ENCODE data around the gene MSANTD3.
"Not testable (repeated sequence)": the region's sequence is repeated elsewhere in the genome, so short reads cannot be mapped to it uniquely, and the experiment has no call there.

Gene MSANTD3

DNA sequence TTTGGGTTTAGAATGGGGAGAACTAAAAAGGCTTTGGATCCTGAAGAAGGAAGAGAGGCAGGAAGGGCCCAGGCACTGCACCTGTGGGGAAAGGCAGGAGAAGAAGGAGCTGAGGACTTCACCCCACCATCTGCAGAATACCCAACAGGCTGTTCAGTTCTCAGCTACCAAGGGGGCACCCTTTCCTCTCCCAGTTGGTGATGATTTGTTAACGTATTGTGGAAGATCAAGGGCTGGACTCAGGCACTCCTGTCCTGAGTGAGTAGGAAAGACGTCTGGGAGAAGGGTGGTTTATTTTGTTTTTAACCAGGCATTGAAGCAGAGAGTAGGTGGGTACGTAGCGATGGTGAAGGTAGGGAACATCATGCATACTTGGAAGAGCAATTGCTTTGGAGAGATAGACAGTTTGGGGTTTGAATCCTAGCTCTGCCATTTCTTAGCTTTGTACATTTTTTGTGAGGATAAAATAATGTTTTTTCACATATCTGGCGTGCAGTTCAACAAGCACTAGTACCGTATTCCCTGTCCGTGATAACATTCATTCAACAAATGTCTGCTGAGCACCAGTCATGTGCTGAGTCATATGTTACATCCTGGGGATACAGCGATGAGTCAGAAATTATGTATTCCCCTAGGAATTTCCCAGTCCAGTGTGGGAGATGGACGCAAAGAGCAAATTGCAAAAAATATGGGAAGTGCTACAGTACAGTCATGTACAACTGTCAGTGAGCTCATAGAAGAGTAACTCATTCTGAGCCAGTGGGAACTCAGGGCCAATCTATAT, 2.1 kb downstream of the MSANTD3 start:
- no peak for DNase-seq (ENCODE audit: low read depth in 2 of 3, low spot score in 2 of 3)

- no peak for DNase-seq (ENCODE audit: low read depth in 2 of 3, low spot score in 2 of 3)
Observed at GRCh38 chr9:100430286-100430940, 3.5 kb downstream of the MSANTD3 start.

DNA sequence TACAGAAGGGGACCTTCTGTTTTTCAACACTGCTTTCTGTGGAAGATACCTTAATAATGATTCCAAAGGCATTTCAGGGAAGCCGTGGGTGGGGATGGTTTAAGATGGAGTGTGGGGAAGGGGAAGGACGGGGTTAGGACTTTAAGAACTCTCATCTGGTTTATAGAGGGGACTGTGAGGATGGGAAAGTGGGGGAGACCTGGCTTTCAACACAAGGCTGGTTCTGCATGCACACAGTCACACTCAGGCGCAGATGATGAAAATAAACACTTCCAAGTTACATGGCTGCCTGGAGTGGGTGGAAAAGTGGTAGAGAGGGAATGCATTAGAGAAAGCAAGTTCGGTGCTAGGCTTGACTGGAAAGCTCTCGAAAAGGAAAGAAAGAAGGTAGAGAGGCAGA, 4.9 kb downstream of the MSANTD3 start:
- DNase-seq (ENCODE audit: low read depth in 2 of 3, low spot score in 2 of 3), result no peak

- DNase-seq (ENCODE audit: low read depth in 2 of 3, low spot score in 2 of 3), result no peak
Observed at GRCh38 chr9:100432736-100433135, 5.8 kb downstream of the MSANTD3 start.

- DNase-seq (ENCODE audit: low read depth in 2 of 3, low spot score in 2 of 3), result no peak
Observed at GRCh38 chr9:100436571-100436970, 9.6 kb downstream of the MSANTD3 start.

DNA sequence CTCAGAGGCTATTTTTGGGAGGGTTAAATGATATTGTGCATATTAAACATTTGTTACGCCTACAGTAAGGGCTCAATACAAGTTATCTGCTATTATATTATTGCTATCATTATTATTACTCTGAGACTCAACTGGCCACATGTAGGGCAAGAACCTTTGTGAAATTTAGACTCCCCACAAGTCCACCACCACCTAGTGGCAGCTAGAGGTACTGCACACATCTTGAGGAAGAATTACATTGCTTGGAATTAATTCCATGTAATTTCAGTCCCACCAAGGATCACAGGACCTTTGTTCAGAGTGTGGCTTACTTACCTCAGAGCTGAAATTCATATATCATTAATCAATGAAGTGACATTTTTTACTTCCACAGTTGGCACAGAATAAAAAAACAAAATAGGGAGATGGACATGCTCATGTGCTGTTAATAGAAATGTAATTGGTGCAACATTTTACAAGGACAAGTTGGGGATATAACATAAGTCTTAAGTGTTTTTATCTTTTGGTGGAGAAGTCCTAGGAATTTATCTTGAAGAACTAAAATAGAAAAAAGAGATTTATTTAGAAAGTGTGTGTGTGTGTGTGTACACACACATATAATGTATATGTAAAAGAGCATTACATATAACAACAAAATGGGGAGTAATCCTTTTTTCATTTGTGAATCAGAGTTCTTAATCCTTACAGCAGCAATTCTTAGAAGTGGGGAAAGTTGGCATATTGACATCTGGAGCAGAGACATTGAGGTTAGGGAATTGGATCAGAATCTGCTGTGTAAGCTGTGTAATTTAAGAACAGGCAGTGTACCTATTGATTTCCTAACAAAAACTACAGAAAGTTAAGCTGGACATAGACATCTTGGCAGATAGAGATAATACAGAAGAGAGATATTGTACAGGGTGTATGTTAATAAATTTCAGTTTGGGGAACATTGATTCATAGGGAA, 11.2 kb downstream of the MSANTD3 start:
- DNase-seq (ENCODE audit: low read depth in 2 of 3, low spot score in 2 of 3), result peak in 1 of 3 experiments; percentile 35

DNA sequence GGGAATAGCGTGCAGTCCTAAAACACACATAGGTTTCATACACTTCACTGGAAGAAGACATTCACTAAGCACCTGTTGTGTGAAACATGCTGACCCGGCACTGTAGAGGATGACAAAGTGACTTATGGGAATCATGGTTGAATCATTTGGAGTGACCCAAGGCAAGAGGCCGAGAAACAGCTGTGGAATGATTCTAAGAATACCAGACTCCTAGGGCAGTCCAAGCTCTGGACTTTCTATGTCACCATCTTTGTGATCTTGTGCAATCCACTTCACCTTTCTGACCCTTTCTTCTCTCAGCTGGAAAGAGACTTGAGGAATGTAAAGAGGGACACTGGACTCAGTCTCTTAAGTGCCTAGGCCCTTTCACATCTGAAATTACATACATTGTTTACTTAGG, 13.1 kb downstream of the MSANTD3 start:
- no peak for DNase-seq (ENCODE audit: low read depth in 2 of 3, low spot score in 2 of 3)

- not testable (repeated sequence) for DNase-seq (ENCODE audit: low read depth in 2 of 3, low spot score in 2 of 3)
Observed at GRCh38 chr9:100440487-100440886, 13.5 kb downstream of the MSANTD3 start.

- DNase-seq (ENCODE audit: low read depth in 2 of 3, low spot score in 2 of 3), result no peak
Observed at GRCh38 chr9:100441911-100442361, 15.0 kb downstream of the MSANTD3 start.

GRCh38 chr9:100443781-100444768, 17.1 kb downstream of the MSANTD3 start:
- no peak for DNase-seq (ENCODE audit: low read depth in 2 of 3, low spot score in 2 of 3)

- no peak for DNase-seq (ENCODE audit: low read depth in 2 of 3, low spot score in 2 of 3)
Observed at GRCh38 chr9:100445161-100445902, 18.4 kb downstream of the MSANTD3 start.

GRCh38 chr9:100445903-100446549, 19.1 kb downstream of the MSANTD3 start:
- no peak for DNase-seq (ENCODE audit: low read depth in 2 of 3, low spot score in 2 of 3)

GRCh38 chr9:100447041-100447440, 20.1 kb downstream of the MSANTD3 start:
- no peak for DNase-seq (ENCODE audit: low read depth in 2 of 3, low spot score in 2 of 3)

DNA sequence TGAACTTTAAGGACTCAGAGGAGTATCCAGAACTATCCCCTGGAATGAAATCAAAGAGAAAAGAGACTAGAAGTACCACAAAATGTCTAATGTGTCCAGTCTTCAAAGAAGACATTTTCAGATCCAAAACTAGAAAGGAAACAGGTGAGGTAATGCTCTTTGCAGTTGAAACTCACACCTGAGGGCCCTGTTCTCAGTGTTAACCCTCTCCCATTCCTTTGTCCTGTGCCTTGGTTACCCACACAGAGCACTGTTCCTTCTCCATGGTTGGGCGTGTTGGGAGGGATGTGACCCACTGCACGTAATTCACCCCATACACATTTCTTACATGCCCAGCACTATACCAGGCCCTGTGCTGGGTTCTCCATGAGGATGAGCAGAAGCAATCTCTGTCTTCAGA, 21.3 kb downstream of the MSANTD3 start:
- DNase-seq (ENCODE audit: low read depth in 2 of 3, low spot score in 2 of 3), result no peak

- DNase-seq (ENCODE audit: low read depth in 2 of 3, low spot score in 2 of 3), result no peak
Observed at GRCh38 chr9:100449420-100449819, 22.5 kb downstream of the MSANTD3 start.

DNA sequence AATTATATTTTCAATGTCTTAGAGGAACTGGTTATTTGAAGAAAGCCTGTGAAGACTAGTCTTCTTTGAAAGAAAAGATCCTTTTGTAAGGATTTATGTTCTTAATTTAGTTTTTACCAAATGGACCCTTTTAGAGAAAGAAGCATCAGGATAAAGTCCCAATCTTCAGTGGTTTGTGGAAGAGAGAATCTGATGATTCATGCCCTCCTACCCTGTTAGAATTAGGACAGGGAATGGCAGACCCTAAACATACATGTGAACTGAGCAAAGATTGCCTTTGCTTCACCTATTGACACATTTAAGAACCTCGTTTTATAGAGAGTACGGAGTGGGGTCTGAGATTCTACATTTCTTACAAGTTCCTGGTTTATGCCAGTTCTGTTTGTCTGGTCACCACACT, 26.0 kb downstream of the MSANTD3 start:
- no peak for DNase-seq (ENCODE audit: low read depth in 2 of 3, low spot score in 2 of 3)

- DNase-seq (ENCODE audit: low read depth in 2 of 3, low spot score in 2 of 3), result no peak
Observed at GRCh38 chr9:100455470-100455869, 28.5 kb downstream of the MSANTD3 start.

DNA sequence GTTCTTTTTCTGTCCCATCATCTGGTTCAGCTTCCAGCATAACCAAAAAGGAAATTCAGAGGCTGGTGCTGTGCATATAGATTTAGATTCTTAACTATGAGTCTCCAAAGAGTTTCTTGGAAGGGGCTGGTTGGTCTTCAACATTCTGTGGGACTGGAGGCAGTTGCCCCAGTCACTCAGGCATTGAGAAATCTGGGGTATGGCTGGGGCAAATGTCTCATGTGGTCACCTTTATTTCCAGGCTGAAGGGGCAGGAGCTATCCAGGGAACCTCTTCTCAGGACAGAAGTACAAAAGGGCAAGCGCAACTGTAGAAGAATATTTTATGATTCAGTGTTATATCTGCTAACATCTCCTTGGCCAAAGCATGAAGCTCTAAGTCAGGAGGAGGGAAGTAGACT, 30.6 kb downstream of the MSANTD3 start:
- DNase-seq (ENCODE audit: low read depth in 2 of 3, low spot score in 2 of 3), result no peak

GRCh38 chr9:100459963-100460362, 33.0 kb downstream of the MSANTD3 start:
- no peak for DNase-seq (ENCODE audit: low read depth in 2 of 3, low spot score in 2 of 3)

All from activated CD8-positive, alpha-beta memory T cell treated with anti-CD3 and anti-CD28 coated beads for 48 hours (primary cell).